Measurements from ENCODE around the gene EIF3B. TPM values are rescaled to one million over a fixed set of nuclear protein-coding genes. Genes with fewer than 3 reads are reported as not detected.

EIF3B gene
- total and polyA plus RNA-seq, 9 of the 15 experiments (the other 6 are each of a cell fraction or from before 2014, with no cell fraction given) = 25.9 to 494 (median 357) TPM

- Histone ChIP-seq H3K27ac (ENCODE audit: extremely low read depth, low read depth, low read length) (peak overlapping the region; percentile 54; the same call in 2 of the 3 replicates), H3K4me2 (ENCODE audit: insufficient read depth, low read length) (no peak overlapping the region), H3K27me3 (ENCODE audit: control insufficient read depth in 2 of 2, insufficient read depth in 2 of 2, low read length in 2 of 2) (no peaks in the 10 kb centered on the region), H4K20me1 (replicated peaks; ENCODE audit: control insufficient read depth, insufficient read depth, low read length) (no peaks in the 10 kb centered on the region), H3K9ac (ENCODE audit: insufficient read depth in 1 of 2, low read depth in 2 of 2, low read length in 2 of 2) (peak overlapping the region; percentile 33 to 85; a peak in 3 of 4 replicates), H3K9me3 (replicated peaks; ENCODE audit: control insufficient read depth, insufficient read depth, low read depth, low read length) (no peaks in the 10 kb centered on the region), H3K4me1 (replicated peaks in 1 of 2; ENCODE audit: control insufficient read depth in 2 of 2, insufficient read depth in 2 of 2, low read length in 2 of 2) (peaks cover 11 to 30% of the 10 kb centered on the region in 2 experiments; a peak in 4 of 5 replicates), H3K4me3 (no peak overlapping the region), H2AFZ (ENCODE audit: low read depth, low read length) (peak overlapping the region; percentile 87), H3K36me3 (ENCODE audit: control insufficient read depth, insufficient read depth, low read length) (no peaks in the 10 kb centered on the region), H3K79me2 (ENCODE audit: control insufficient read depth, insufficient read depth, low read length) (peaks cover 17% of the 10 kb centered on the region), H3K9me1 (ENCODE audit: control insufficient read depth, insufficient read depth, low read length) (no peaks in the 10 kb centered on the region)
- ATAC-seq = no peak
- ChIA-PET POLR2A (no interaction called here), CTCF (ENCODE audit: low intra/inter-chr PET ratio) (no interaction called here)
- DNase-seq (ENCODE audit: extremely low read depth in 1 of 4, low spot score in 3 of 4) = peak in 2 of 4 experiments; percentile 49 to 57
- WGBS (ENCODE audit: insufficient coverage, low coverage, missing lambda C conversion rate) = 34% methylated on average over 9 of the region's 9 CpGs
- intact Hi-C loops (cut with micrococcal nuclease) = loop anchor here (5.0 kb wide), 1 partner anchor 248 kb away; no protein-coding TSS in a partner anchor
- peak; percentile 79 for TF ChIP-seq ZFX (CRISPR knock-in tag; IDR thresholded peaks at IDR 0.05)
- peak; percentile 83 for TF ChIP-seq PRDM10 (IDR thresholded peaks at IDR 0.05; ENCODE audit: partially characterized antibody)
- no peak for TF ChIP-seq ZEB2 (IDR thresholded peaks at IDR 0.05)
- no TSS peak for BruUV-seq (replicated peaks)
- peak; percentile 15 for FAIRE-seq
- in situ Hi-C loops (cut with MboI) = no loop called here
These were observed 4.6 kb upstream of the EIF3B start for GRCh38 chr7:2350055-2350454.

Data from K562 (cell line).